ENCODE data around the gene FYCO1.

Gene FYCO1

DNA sequence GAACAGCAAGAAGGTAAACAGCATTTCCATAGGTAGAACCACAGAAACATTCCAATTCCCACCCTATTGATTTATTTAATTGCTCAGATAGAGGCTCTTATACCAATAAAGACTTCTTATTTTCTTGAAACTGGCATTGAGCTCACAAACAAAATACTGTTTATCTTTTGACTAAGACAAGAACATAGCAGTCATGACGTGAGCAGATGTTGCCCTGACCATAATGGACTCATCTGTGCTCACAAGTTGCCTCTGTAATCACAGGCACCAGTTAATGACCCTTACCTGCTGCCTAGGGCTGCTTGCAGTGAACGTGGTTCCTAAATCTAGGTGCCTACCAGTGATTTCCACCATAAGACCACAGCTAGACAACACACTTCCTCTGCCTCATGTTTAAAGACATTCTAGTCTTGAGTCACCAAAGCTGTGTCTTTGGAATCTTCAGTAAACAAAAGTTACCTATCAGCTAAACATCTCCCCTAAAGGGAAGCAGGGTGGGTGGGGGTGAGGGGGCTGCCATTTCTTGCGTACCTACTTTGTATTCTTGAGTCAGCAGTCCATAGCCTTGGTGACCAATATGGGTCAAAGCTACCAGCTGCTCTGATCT is 2.1 kb downstream of the FYCO1 start:
- no peak overlapping the region for H3K23ac ChIP-seq (ENCODE audit: low read length in 2 of 2)
- WGBS, result 93% methylated on average over 3 of the region's 3 CpGs
- H3K79me1 ChIP-seq (replicated peaks; ENCODE audit: low read length, poor library complexity, severe bottlenecking), result peaks cover 41% of the 10 kb centered on the region
- H3K9ac ChIP-seq (ENCODE audit: low read length), result no peak overlapping the region
- no peak overlapping the region for H2BK5ac ChIP-seq (ENCODE audit: low read depth, low read length, poor library complexity, severe bottlenecking)
- H4K8ac ChIP-seq (ENCODE audit: low read length), result no peak overlapping the region
- H4K91ac ChIP-seq (ENCODE audit: low read length), result no peak overlapping the region
- H2AFZ ChIP-seq (ENCODE audit: low read depth, low read length), result no peak overlapping the region
- no peaks in the 10 kb centered on the region for H3K9me3 ChIP-seq (ENCODE audit: control insufficient read depth, low read length)
- no peak overlapping the region for H3K4me2 ChIP-seq (ENCODE audit: low read length, poor library complexity, severe bottlenecking)
- no peak for DNase-seq
- H3K4me3 ChIP-seq (ENCODE audit: insufficient read depth in 1 of 2, low read depth in 1 of 2, low read length in 2 of 2), result no peak overlapping the region
- peaks cover 3% of the 10 kb centered on the region for H3K4me1 ChIP-seq (ENCODE audit: control insufficient read depth, insufficient read depth, low read depth, low read length)
- H2BK15ac ChIP-seq (ENCODE audit: low read depth, poor library complexity, severe bottlenecking), result no peak overlapping the region
- peak overlapping the region in 1 of 2 experiments; percentile 60 for H2BK12ac ChIP-seq (ENCODE audit: low read length in 2 of 2)
- no peak overlapping the region for H3K4ac ChIP-seq (ENCODE audit: low read depth in 1 of 2, low read length in 2 of 2)
- no peaks in the 10 kb centered on the region for H3K27me3 ChIP-seq (ENCODE audit: control insufficient read depth in 1 of 2, insufficient read depth in 1 of 2, low read length in 2 of 2)
- no peak overlapping the region for H3K27ac ChIP-seq (ENCODE audit: low read length, poor library complexity, severe bottlenecking)
- H3K18ac ChIP-seq (ENCODE audit: low read depth in 1 of 2, low read length in 2 of 2), result no peak overlapping the region
- peaks cover 0 to 5% of the 10 kb centered on the region in 2 experiments for H3K36me3 ChIP-seq (ENCODE audit: control insufficient read depth in 1 of 2, insufficient read depth in 2 of 2, low read depth in 1 of 2, low read length in 2 of 2)
- H2AK5ac ChIP-seq (ENCODE audit: low read length, severe bottlenecking), result no peak overlapping the region
- H2BK120ac ChIP-seq (ENCODE audit: low read depth, low read length), result no peak overlapping the region
- no peak overlapping the region for H3K14ac ChIP-seq (ENCODE audit: low read length in 2 of 2)

DNA sequence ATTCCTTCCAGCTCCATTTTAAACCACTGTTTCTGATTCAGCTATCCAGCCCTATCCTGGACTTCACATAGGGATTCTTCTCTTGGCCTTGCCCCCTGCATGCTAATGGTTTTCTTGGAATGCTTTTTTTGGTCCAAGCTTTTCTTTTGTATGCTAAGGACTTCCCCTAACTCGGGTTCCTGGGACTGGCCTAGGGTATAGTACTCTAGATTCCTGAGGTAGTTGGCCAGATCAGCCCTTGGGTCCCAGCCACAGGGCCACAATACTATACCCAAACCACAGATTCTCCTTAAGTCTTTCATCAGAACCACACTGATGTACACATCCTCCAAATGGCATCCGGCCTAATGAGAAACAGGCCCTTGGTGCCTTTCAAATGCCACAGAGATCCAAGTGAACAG is 2.8 kb downstream of the FYCO1 start:
- Histone ChIP-seq H2BK12ac (ENCODE audit: low read length in 2 of 2) (no peak overlapping the region), H3K27me3 (ENCODE audit: control insufficient read depth in 1 of 2, insufficient read depth in 1 of 2, low read length in 2 of 2) (no peaks in the 10 kb centered on the region), H2BK15ac (ENCODE audit: low read depth, poor library complexity, severe bottlenecking) (no peak overlapping the region), H2BK120ac (ENCODE audit: low read depth, low read length) (no peak overlapping the region), H3K4me3 (ENCODE audit: insufficient read depth in 1 of 2, low read depth in 1 of 2, low read length in 2 of 2) (no peak overlapping the region), H3K36me3 (ENCODE audit: control insufficient read depth in 1 of 2, insufficient read depth in 2 of 2, low read depth in 1 of 2, low read length in 2 of 2) (peaks cover 0 to 5% of the 10 kb centered on the region in 2 experiments), H3K14ac (ENCODE audit: low read length in 2 of 2) (no peak overlapping the region), H3K4me1 (ENCODE audit: control insufficient read depth, insufficient read depth, low read depth, low read length) (peaks cover 7% of the 10 kb centered on the region), H4K91ac (ENCODE audit: low read length) (no peak overlapping the region), H2BK5ac (ENCODE audit: low read depth, low read length, poor library complexity, severe bottlenecking) (no peak overlapping the region), H3K9me3 (ENCODE audit: control insufficient read depth, low read length) (no peaks in the 10 kb centered on the region), H4K8ac (ENCODE audit: low read length) (no peak overlapping the region), H3K23ac (ENCODE audit: low read length in 2 of 2) (no peak overlapping the region), H2AFZ (ENCODE audit: low read depth, low read length) (no peak overlapping the region), H3K4me2 (ENCODE audit: low read length, poor library complexity, severe bottlenecking) (no peak overlapping the region), H3K18ac (ENCODE audit: low read depth in 1 of 2, low read length in 2 of 2) (no peak overlapping the region), H3K27ac (ENCODE audit: low read length, poor library complexity, severe bottlenecking) (no peak overlapping the region), H3K4ac (ENCODE audit: low read depth in 1 of 2, low read length in 2 of 2) (no peak overlapping the region), H3K79me1 (replicated peaks; ENCODE audit: low read length, poor library complexity, severe bottlenecking) (peaks cover 46% of the 10 kb centered on the region), H3K9ac (ENCODE audit: low read length) (no peak overlapping the region), H2AK5ac (ENCODE audit: low read length, severe bottlenecking) (no peak overlapping the region)
- WGBS, result 69% methylated on average over 2 of the region's 2 CpGs
- peak; percentile 30 for DNase-seq

DNA sequence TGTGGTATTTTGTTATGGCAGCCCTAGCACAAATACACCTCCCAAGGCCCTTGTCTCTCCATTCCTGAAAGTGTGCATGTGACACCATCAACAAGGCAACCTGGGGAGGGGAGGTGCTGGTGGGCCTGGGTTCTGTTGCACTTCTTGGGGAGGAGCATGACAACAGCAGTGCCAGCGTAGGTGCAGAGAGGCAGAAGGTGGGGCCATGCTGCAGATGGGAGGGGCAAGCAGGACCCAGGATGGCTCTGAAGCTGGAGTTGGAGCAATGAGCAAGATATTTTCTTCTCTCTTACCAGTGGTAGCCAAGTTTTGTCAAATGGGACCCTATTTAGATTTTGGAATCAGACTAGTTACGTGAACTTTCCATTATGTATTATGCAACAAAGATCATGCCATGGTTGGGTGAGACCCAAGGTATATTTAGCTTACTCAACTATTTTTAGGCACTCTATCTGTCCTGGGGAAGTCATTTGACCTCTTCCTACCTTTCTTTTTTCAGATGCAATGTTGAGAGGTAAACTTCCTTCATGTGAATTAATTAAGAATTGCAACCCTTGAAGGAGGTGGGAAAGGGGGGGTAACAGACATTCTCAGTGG is 3.4 kb downstream of the FYCO1 start:
- no peak overlapping the region for H2BK120ac ChIP-seq (ENCODE audit: low read depth, low read length)
- H3K79me1 ChIP-seq (replicated peaks; ENCODE audit: low read length, poor library complexity, severe bottlenecking), result peaks cover 49% of the 10 kb centered on the region
- no peaks in the 10 kb centered on the region for H3K27me3 ChIP-seq (ENCODE audit: control insufficient read depth in 1 of 2, insufficient read depth in 1 of 2, low read length in 2 of 2)
- WGBS, result 80% methylated on average over 2 of the region's 2 CpGs
- H3K23ac ChIP-seq (ENCODE audit: low read length in 2 of 2), result no peak overlapping the region
- no peak overlapping the region for H2AK5ac ChIP-seq (ENCODE audit: low read length, severe bottlenecking)
- no peak for DNase-seq
- no peak overlapping the region for H3K4me2 ChIP-seq (ENCODE audit: low read length, poor library complexity, severe bottlenecking)
- H3K9me3 ChIP-seq (ENCODE audit: control insufficient read depth, low read length), result no peaks in the 10 kb centered on the region
- no peak overlapping the region for H3K14ac ChIP-seq (ENCODE audit: low read length in 2 of 2)
- peak overlapping the region; percentile 55 for H2AFZ ChIP-seq (ENCODE audit: low read depth, low read length)
- peaks cover 0 to 5% of the 10 kb centered on the region in 2 experiments for H3K36me3 ChIP-seq (ENCODE audit: control insufficient read depth in 1 of 2, insufficient read depth in 2 of 2, low read depth in 1 of 2, low read length in 2 of 2)
- peaks cover 8% of the 10 kb centered on the region for H3K4me1 ChIP-seq (ENCODE audit: control insufficient read depth, insufficient read depth, low read depth, low read length)
- no peak overlapping the region for H2BK5ac ChIP-seq (ENCODE audit: low read depth, low read length, poor library complexity, severe bottlenecking)
- no peak overlapping the region for H4K91ac ChIP-seq (ENCODE audit: low read length)
- H3K4ac ChIP-seq (ENCODE audit: low read depth in 1 of 2, low read length in 2 of 2), result no peak overlapping the region
- H2BK15ac ChIP-seq (ENCODE audit: low read depth, poor library complexity, severe bottlenecking), result no peak overlapping the region
- no peak overlapping the region for H2BK12ac ChIP-seq (ENCODE audit: low read length in 2 of 2)
- H3K18ac ChIP-seq (ENCODE audit: low read depth in 1 of 2, low read length in 2 of 2), result peak overlapping the region in 1 of 2 experiments; percentile 58
- peak overlapping the region in 1 of 2 experiments; percentile 22 for H3K4me3 ChIP-seq (ENCODE audit: insufficient read depth in 1 of 2, low read depth in 1 of 2, low read length in 2 of 2)
- H3K27ac ChIP-seq (ENCODE audit: low read length, poor library complexity, severe bottlenecking), result no peak overlapping the region
- H4K8ac ChIP-seq (ENCODE audit: low read length), result no peak overlapping the region
- H3K9ac ChIP-seq (ENCODE audit: low read length), result no peak overlapping the region

DNA sequence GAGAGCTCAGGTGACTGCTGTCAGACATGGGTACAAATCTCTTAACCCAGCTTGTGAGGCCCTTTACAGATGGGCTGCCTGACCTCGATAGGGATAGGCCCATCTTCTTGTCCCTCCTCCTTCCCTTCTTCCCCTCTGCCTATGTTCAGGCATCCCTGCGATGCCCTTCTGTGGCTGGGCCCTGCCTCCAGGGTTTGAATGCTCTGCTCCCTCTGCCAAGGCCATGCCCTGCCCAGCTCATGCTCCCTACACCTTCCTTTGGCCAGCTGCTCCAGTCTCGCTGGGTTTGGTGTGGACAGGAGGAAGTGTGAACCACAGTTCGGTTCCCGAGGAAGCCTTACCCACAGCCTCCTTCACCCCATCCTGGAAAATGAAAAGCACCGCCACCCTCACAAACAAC is 4.3 kb downstream of the FYCO1 start:
- no peak overlapping the region for H2BK120ac ChIP-seq (ENCODE audit: low read depth, low read length)
- no peaks in the 10 kb centered on the region for H3K27me3 ChIP-seq (ENCODE audit: control insufficient read depth in 1 of 2, insufficient read depth in 1 of 2, low read length in 2 of 2)
- peak overlapping the region in 1 of 2 experiments; percentile 1 for H3K14ac ChIP-seq (ENCODE audit: low read length in 2 of 2)
- H3K18ac ChIP-seq (ENCODE audit: low read depth in 1 of 2, low read length in 2 of 2), result peak overlapping the region in 1 of 2 experiments; percentile 16
- H3K9me3 ChIP-seq (ENCODE audit: control insufficient read depth, low read length), result no peaks in the 10 kb centered on the region
- peak overlapping the region in 1 of 2 experiments; percentile 75 for H3K23ac ChIP-seq (ENCODE audit: low read length in 2 of 2)
- no peak overlapping the region for H4K8ac ChIP-seq (ENCODE audit: low read length)
- peaks cover 49% of the 10 kb centered on the region for H3K79me1 ChIP-seq (replicated peaks; ENCODE audit: low read length, poor library complexity, severe bottlenecking)
- H2AFZ ChIP-seq (ENCODE audit: low read depth, low read length), result no peak overlapping the region
- no peak overlapping the region for H3K9ac ChIP-seq (ENCODE audit: low read length)
- no peak overlapping the region for H3K4me2 ChIP-seq (ENCODE audit: low read length, poor library complexity, severe bottlenecking)
- H3K27ac ChIP-seq (ENCODE audit: low read length, poor library complexity, severe bottlenecking), result no peak overlapping the region
- 97% methylated on average over 6 of the region's 6 CpGs for WGBS
- DNase-seq, result no peak
- no peak overlapping the region for H3K4ac ChIP-seq (ENCODE audit: low read depth in 1 of 2, low read length in 2 of 2)
- H2AK5ac ChIP-seq (ENCODE audit: low read length, severe bottlenecking), result no peak overlapping the region
- H4K91ac ChIP-seq (ENCODE audit: low read length), result peak overlapping the region; percentile 85
- peaks cover 12% of the 10 kb centered on the region for H3K4me1 ChIP-seq (ENCODE audit: control insufficient read depth, insufficient read depth, low read depth, low read length)
- peak overlapping the region in 1 of 2 experiments; percentile 51 for H2BK12ac ChIP-seq (ENCODE audit: low read length in 2 of 2)
- H2BK5ac ChIP-seq (ENCODE audit: low read depth, low read length, poor library complexity, severe bottlenecking), result no peak overlapping the region
- H2BK15ac ChIP-seq (ENCODE audit: low read depth, poor library complexity, severe bottlenecking), result no peak overlapping the region
- H3K36me3 ChIP-seq (ENCODE audit: control insufficient read depth in 1 of 2, insufficient read depth in 2 of 2, low read depth in 1 of 2, low read length in 2 of 2), result peaks cover 0 to 5% of the 10 kb centered on the region in 2 experiments
- no peak overlapping the region for H3K4me3 ChIP-seq (ENCODE audit: insufficient read depth in 1 of 2, low read depth in 1 of 2, low read length in 2 of 2)

All from mesenchymal stem cell (in vitro differentiated cells and primary cell).